Neural crest cell (in vitro differentiated cells): ENCODE measurements around the gene WDR45B. TPM values are rescaled to one million over a fixed set of nuclear protein-coding genes. Genes with fewer than 3 reads are reported as not detected.

ENCODE experiments used
- DNase-seq: peaks from one replicate; pipeline ENCODE4 v3.0.0; 2021; ENCODE audit warnings: low read depth, mixed read lengths, low spot score
- H3K27ac Mint-ChIP-seq: one replicate; pipeline ENCODE4 v1.8.0; 2021; ENCODE audit warnings: mild to moderate bottlenecking, mixed read lengths; ENCODE audit not compliant: unreplicated experiment
- H3K27me3 Mint-ChIP-seq: 2 replicates; pipeline ENCODE4 v1.8.0; 2021; ENCODE audit warnings: low read depth, mild to moderate bottlenecking, mixed read lengths
- H3K36me3 Mint-ChIP-seq: 2 replicates; pipeline ENCODE4 v1.8.0; 2021; ENCODE audit warnings: low read depth, mild to moderate bottlenecking, mixed read lengths
- H3K4me1 Mint-ChIP-seq: 2 replicates; pipeline ENCODE4 v1.8.0; 2021; ENCODE audit warnings: mixed read lengths
- H3K4me3 Mint-ChIP-seq: one replicate; pipeline ENCODE4 v1.8.0; 2021; ENCODE audit warnings: mild to moderate bottlenecking, mixed read lengths
- H3K9me3 Mint-ChIP-seq: 2 replicates; pipeline ENCODE4 v1.8.0; 2021; ENCODE audit warnings: mixed read lengths
- total RNA-seq: library from RNA; stranded (reverse); gene quantifications from 2 replicates; pipeline ENCODE4 v1.2.1, GENCODE V29; 2021
- TF ChIP-seq, protein P1 (sequence below): fragments of 200-600 bp; sonication (generic); conservative IDR thresholded peaks from 2 replicates; pipeline ENCODE4 v1.5.0; 2021; ENCODE audit warnings: antibody characterized with exemption, mild to moderate bottlenecking

Gene WDR45B
- total RNA-seq, 1 donor from 2014 or later, result 57.1 TPM

DNA sequence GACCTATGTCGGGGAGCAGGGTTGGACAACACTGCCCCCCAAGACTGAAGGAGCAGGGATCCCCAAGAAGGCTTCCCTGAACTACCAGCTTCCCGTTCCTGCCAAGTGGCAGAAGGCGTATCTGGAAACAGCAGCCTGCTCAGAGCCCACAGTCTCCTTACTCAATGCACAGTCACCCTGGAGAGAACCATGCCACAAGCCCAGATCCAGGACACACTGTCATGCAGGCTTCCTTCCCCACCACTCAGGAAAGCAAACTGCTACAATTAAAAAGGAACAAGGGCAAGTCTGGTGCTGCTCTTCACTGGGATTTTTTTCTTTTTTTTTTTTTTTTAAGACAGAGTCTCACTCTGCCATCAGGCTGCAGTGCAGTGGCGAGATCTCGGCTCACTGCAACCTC, 8.2 kb downstream of the WDR45B start:
- no peak for DNase-seq
- Mint-ChIP-seq H3K36me3 (peaks cover 10% of the 10 kb centered on the region), H3K27ac (no peak overlapping the region), H3K27me3 (no peaks in the 10 kb centered on the region), H3K4me1 (peaks cover 6% of the 10 kb centered on the region), H3K9me3 (no peaks in the 10 kb centered on the region), H3K4me3 (no peak overlapping the region)
- TF ChIP-seq, protein P1, sequence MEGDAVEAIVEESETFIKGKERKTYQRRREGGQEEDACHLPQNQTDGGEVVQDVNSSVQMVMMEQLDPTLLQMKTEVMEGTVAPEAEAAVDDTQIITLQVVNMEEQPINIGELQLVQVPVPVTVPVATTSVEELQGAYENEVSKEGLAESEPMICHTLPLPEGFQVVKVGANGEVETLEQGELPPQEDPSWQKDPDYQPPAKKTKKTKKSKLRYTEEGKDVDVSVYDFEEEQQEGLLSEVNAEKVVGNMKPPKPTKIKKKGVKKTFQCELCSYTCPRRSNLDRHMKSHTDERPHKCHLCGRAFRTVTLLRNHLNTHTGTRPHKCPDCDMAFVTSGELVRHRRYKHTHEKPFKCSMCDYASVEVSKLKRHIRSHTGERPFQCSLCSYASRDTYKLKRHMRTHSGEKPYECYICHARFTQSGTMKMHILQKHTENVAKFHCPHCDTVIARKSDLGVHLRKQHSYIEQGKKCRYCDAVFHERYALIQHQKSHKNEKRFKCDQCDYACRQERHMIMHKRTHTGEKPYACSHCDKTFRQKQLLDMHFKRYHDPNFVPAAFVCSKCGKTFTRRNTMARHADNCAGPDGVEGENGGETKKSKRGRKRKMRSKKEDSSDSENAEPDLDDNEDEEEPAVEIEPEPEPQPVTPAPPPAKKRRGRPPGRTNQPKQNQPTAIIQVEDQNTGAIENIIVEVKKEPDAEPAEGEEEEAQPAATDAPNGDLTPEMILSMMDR, result no peak

DNA sequence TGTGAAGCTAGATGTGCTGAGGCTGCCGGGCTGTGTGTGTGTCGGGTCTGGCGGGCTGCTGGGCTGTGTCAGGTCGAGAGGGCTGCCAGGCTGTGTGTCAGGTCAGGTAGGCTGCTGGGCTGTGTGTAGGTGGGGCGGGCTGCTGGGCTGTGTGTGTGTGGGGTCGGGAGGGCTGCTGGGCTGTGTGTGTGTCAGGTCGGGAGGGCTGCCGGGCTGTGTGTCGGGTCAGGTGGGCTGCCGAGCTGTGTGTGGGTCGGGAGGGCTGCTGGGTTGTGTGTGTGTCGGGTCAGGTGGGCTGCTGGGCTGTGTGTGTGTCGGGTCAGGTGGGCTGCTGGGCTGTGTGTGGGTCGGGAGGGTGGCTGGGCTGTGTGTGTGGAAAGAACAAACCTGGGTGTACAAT, 8.6 kb downstream of the WDR45B start:
- DNase-seq, result no peak
- Mint-ChIP-seq H3K36me3 (peaks cover 10% of the 10 kb centered on the region), H3K27ac (peak overlapping the region; percentile 31), H3K4me3 (no peak overlapping the region), H3K27me3 (no peaks in the 10 kb centered on the region), H3K9me3 (no peaks in the 10 kb centered on the region), H3K4me1 (peaks cover 6% of the 10 kb centered on the region)
- TF ChIP-seq, protein P1, result no peak

DNA sequence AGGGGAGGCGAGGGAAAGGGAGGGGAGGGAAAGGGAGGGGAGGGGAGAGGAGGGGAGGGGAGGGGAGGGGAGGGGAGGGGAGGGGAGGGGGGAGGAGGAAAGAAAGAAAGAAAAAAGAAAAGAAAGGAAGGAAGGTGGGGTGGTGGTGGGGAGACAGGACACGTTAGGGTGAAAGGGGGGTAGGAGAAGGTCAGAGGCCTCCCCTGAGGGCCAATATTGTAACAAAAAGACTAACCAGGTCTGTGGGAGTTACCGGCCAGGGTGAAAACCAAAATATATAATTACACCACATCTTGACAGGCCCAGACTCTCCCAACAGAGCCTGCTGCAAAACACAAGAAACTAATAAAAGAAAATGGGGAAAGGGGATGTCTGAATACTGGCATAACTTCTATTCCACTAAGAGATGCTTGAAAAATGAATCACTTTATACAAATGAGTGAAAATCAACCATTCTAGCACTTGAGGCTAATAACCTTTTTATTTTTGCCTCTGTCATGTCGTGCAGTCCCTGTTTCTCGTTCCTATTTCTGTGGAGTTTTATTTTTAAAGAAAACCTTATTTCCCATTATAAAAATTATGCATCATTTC, 10.0 kb downstream of the WDR45B start:
- Mint-ChIP-seq H3K9me3 (no peaks in the 10 kb centered on the region), H3K4me3 (no peak overlapping the region), H3K4me1 (peaks cover 6% of the 10 kb centered on the region), H3K36me3 (peaks cover 10% of the 10 kb centered on the region), H3K27ac (no peak overlapping the region), H3K27me3 (no peaks in the 10 kb centered on the region)
- no peak for DNase-seq
- TF ChIP-seq, protein P1, result no peak

DNA sequence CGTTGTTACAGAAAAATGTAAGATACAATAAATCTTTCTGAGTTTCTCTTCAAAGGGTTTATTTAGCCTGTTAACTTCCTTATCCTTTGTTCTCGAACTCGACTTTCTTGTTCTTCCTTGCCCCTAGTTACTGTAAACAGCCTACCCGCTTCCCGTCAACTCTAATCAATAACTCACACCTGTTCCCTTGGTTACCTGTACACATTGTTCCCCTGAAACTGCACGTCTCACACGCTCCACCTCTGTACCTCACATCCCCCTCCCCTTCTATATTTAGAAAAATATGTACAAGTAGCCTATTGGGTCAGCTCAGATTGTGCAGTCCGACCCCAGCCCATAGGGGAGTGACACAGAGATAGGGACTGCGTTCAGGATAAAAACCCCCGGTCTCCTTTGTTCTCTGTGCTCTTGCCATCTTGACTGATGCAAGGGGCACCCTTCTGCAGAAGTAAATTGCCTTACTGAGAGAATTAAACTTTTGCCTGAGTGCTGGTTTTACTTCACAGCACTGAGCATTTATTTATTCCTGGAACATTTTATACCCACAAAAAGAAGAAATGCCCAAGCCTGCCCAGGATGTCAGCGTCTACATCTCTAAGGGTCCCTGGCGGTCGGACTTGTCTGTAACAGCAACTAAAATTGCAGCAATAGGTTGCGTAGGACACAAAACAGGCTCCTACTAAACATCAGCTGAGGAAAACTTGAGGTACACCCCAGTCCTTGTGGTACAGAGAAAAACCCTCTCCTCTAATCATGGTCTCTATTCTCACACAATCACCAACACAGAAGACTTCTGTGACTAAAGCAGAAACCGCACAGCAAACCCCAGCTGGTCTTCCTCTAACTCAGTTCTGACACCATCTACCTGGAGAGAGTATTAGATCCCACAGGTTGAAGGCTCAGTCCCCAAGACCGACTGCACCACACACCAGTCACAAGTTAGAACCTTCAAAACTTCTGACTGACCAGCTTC, 11.3 kb downstream of the WDR45B start:
- TF ChIP-seq, protein P1, result no peak
- Mint-ChIP-seq H3K27me3 (no peaks in the 10 kb centered on the region), H3K36me3 (peaks cover 12% of the 10 kb centered on the region), H3K4me3 (peak overlapping the region; percentile 12), H3K4me1 (peaks cover 6% of the 10 kb centered on the region), H3K9me3 (no peaks in the 10 kb centered on the region), H3K27ac (peak overlapping the region; percentile 85)
- DNase-seq, result no peak

DNA sequence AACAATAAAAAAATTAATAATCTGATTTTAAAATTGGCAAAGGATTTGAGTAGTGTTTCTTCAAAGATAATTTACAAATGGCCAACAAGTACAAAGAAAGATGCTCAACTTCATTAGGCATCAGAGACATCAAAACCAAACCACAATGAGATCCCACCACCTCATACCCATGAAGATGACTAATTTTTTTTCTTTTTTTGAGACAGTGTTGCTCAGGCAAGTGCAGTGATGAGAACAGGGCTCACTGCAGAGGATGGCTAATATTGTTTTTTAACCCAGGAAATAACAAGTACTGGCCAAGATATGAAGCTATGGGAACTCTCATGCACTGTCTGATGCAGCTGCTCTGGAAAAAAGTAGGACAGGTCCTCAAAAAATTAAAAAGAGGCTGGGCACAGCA, 14.9 kb downstream of the WDR45B start:
- Mint-ChIP-seq H3K27ac (no peak overlapping the region), H3K9me3 (no peaks in the 10 kb centered on the region), H3K4me3 (no peak overlapping the region), H3K36me3 (peaks cover 15% of the 10 kb centered on the region), H3K4me1 (peaks cover 6% of the 10 kb centered on the region), H3K27me3 (no peaks in the 10 kb centered on the region)
- TF ChIP-seq, protein P1, result no peak
- DNase-seq, result no peak
